Measurements from ENCODE around the gene C11orf65.
"Not testable (repeated sequence)": the region's sequence is repeated elsewhere in the genome, so short reads cannot be mapped to it uniquely, and the experiment has no call there.

Gene C11orf65

DNA sequence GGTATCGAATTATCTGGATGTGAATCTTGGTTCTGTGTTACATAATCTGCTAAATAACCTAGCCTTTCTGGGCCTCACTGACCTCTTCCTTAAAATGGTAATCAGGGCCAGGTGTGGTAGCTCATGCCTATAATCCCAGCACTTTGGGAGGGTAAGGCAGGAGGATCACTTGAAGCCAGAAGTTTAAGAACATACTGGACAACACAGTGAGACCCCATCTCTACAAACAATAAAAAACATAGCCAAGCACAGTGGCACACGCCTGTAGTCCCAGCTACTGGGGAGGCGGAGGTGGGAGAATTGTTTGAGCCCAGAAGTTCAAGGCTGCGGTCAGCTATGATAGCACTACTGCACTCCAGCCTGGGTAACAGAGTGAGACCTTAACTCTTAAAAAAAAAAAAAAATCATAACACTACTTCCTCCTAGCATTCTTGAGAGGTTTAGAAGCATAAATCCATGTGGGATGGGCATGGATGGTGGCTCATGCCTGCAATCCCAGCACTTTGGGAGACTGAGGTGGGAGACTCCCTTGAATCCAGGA lies 72.5 kb downstream of the C11orf65 start:
- TF ChIP-seq, protein P1, sequence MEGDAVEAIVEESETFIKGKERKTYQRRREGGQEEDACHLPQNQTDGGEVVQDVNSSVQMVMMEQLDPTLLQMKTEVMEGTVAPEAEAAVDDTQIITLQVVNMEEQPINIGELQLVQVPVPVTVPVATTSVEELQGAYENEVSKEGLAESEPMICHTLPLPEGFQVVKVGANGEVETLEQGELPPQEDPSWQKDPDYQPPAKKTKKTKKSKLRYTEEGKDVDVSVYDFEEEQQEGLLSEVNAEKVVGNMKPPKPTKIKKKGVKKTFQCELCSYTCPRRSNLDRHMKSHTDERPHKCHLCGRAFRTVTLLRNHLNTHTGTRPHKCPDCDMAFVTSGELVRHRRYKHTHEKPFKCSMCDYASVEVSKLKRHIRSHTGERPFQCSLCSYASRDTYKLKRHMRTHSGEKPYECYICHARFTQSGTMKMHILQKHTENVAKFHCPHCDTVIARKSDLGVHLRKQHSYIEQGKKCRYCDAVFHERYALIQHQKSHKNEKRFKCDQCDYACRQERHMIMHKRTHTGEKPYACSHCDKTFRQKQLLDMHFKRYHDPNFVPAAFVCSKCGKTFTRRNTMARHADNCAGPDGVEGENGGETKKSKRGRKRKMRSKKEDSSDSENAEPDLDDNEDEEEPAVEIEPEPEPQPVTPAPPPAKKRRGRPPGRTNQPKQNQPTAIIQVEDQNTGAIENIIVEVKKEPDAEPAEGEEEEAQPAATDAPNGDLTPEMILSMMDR (conservative IDR thresholded peaks at IDR 0.05): no peak
- no peak overlapping the region for H3K27ac ChIP-seq

DNA sequence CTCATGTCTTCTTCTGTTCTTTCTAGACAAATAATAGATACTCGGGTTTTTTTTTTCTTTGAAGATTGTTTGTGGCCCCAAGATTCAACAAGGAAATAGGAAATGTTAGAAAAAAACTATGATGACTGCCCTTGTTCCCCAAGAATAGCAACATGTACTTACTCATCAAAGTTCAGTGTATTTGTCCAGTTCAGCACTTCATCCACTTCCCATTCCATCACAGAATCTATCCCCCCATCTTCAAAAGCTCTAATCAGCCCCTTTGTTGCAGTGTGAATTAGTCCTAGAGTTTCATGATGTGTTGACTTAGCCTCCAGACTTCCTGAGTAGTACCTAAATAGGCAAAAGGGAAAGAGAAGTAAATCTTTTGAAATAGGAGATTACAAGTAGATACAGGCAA lies 74.3 kb downstream of the C11orf65 start:
- H3K27ac ChIP-seq: no peak overlapping the region

DNA sequence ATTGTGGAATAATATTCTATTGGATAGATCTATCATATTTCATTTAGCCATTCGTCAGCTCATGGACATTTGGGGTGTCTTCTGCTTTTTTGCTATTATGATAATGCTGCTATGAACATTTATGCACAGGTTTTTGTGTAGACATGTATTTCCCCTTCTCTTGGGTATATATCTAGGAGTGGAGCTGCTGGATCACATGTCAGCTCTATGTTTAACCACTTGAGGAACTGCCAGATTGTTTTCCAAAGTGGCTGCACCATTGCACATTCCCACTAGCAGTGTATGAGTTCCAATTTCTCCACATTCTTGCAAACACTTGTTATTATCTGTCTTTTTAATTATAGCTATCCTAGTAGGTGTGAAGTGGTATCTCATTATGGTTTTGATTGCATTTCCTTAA lies 75.0 kb downstream of the C11orf65 start:
- H3K27ac ChIP-seq: no peak overlapping the region
- TF ChIP-seq, protein P1 (conservative IDR thresholded peaks at IDR 0.05): no peak

More for the DNA sequence above, 74.3 kb downstream of the C11orf65 start:
- TF ChIP-seq, protein P1 (conservative IDR thresholded peaks at IDR 0.05): no peak

DNA sequence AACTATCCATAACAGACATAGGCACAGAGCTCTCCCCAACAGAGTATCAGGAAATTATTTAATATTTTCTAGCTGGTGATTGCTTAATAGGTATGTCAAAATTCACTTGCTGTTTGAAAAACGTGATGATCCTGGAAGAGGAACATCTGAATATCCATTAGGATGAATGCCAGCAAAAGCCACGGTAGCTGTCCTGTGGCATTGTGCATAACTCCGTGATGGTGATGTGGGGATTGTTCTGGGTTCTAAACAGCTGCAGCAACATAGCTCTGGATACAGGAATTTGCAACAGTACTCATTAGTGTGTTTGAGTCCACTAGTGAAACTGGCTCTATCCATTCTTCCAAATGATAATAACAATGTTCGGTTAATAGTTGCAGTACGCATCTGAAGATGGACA lies 78.8 kb downstream of the C11orf65 start:
- TF ChIP-seq, protein P1 (conservative IDR thresholded peaks at IDR 0.05): no peak

DNA sequence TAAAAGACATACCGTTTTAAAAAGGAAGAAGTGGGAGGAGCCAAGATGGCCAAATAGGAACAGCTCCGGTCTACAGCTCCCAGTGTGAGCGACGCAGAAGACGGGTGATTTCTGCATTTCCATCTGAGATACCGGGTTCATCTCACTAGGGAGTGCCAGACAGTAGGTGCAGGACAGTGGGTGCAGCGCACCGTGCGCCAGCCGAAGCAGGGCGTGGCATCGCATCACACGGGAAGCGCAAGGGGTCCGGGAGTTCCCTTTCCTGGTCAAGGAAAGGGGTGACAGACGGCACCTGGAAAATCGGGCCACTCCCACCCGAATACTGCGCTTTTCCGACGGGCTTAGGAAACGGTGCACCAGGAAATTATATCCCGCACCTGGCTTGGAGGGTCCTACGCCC lies 93.8 kb downstream of the C11orf65 start:
- H3K27ac ChIP-seq: not testable (repeated sequence)

More for the DNA sequence above, 78.8 kb downstream of the C11orf65 start:
- no peak overlapping the region for H3K27ac ChIP-seq

DNA sequence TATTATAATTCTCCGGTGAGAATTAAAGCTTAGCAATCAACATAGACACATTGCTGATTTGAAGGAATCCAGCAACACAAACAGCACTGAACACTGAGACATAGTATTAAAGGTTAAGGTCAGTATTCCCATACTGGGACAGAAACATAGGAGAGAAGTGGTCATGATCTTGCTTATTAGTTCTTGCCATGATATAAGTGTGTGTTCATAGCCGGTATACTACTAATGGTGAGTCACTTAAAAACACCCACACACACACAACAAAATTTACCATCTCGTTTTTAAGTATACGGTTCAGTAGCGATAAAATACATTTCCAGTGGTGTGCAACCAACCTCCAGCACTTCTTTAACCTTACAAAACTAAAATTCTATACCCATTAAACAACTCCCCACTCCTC lies 96.3 kb downstream of the C11orf65 start:
- H3K27ac ChIP-seq: peak overlapping the region; percentile 44
- TF ChIP-seq, protein P1 (conservative IDR thresholded peaks at IDR 0.05): no peak

DNA sequence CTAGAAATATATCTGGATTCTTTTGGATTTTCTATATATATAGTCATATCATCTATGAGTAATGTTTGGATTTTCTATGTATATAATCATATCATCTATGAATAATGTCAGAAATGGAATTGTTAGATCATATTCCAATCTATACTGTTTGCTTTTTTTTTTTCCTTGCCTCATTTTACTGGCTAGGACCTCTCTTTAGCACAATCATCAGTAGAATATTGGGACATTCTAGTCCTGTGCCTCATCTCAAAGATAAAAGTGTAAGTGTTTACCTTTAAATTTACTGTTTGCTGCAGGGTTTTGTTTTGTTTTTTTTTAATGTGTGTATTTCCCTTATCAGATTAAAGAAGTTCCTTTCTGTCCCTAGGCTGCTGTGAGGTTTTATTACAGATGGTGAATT lies 97.0 kb downstream of the C11orf65 start:
- TF ChIP-seq, protein P1 (conservative IDR thresholded peaks at IDR 0.05): no peak

DNA sequence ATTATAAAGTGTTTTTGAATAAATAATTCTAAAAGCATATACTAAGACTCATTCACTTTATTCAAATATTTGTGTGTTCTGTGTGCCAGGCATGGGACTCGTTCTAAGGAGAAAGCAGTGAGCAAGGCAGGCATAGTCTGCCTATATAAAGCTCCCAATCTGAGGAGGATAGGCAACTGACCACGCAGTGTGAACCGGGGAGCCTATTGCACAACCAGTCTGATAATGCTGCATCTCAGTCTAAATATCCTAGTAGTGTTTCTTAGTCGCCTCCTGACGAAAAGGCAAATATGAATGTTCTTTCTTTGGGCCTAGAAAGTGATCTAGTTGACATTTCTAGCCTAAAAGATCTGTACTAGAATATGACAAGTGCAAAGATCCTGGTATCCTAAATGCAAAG lies 98.3 kb downstream of the C11orf65 start:
- peak overlapping the region; percentile 8 for H3K27ac ChIP-seq
- TF ChIP-seq, protein P1 (conservative IDR thresholded peaks at IDR 0.05): no peak

More for the DNA sequence above, 97.0 kb downstream of the C11orf65 start:
- H3K27ac ChIP-seq: peak overlapping the region; percentile 44

Data from VCaP (cell line).